ENCODE measurements around the gene CLEC1B.

GRCh38 chr12:10030446-10030845 is 31.5 kb upstream of the CLEC1B start, which contains the start of gene CLEC9A:
- no peak for TF ChIP-seq EZH2 (IDR thresholded peaks at IDR 0.05; ENCODE audit: insufficient read depth, poor library complexity, severe bottlenecking)
- no peak for TF ChIP-seq EZH2phosphoT487 (IDR thresholded peaks at IDR 0.05; ENCODE audit: insufficient read depth, low read depth)
